SH-SY5Y (cell line): ENCODE data around the gene HOXC11.

Experiments
- GATA2 ChIP-seq: IDR thresholded peaks from 2 replicates; pipeline ENCODE4 v1.6.1; 2011; ENCODE audit warnings: mild to moderate bottlenecking, low read depth, low read length
- GATA3 ChIP-seq: IDR thresholded peaks from 2 replicates; pipeline ENCODE4 v1.6.1; 2011; ENCODE audit warnings: low read depth, mild to moderate bottlenecking, low read length, moderate library complexity

DNA sequence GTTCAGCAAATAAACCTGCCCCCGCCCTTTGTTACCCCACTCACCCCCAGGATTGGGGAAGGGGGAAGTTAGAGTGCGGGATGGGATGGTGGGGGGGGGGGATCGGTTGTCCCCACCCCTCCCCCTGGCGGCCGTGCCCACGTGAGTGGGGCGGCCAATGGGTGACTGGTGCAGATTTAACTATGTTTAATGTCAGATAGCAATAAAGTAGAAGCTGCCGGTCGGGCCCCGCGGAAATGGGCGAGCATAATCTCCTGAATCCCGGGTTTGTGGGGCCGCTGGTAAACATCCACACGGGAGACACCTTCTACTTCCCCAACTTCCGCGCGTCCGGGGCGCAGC is 18.3 kb upstream of the HOXC11 start, which contains the start of gene HOXC12:
- no peak for TF ChIP-seq GATA2
- TF ChIP-seq GATA3: no peak
